Suprapubic skin (tissue), 4 donors: ENCODE measurements around the gene AKAP13.

Experiments
- POLR2A ChIP-seq, 2 donors: fragments of 450-650 bp; IDR thresholded peaks; one replicate each; pipeline ENCODE4 v1.6.1; 2017; ENCODE audit warnings: antibody characterized with exemption in 2 of 2, mild to moderate bottlenecking in 2 of 2, moderate library complexity in 2 of 2
- POLR2AphosphoS5 ChIP-seq, 3 donors: sonication (generic); formaldehyde crosslinking; IDR thresholded peaks; one replicate each; pipeline ENCODE4 v1.6.1; 2017; ENCODE audit warnings: antibody characterized with exemption in 3 of 3
- TF ChIP-seq, protein P1 (sequence below), 2 donors: fragments of 200-600 bp in 1 of 2; fragments of 450-650 bp in 1 of 2; sonication (generic) in 1 of 2; IDR thresholded peaks; one replicate each; pipeline ENCODE4 v1.5.1; 2016 to 2019; ENCODE audit warnings: antibody characterized with exemption in 2 of 2, mild to moderate bottlenecking in 1 of 2, moderate library complexity in 1 of 2

- TF ChIP-seq, protein P1, sequence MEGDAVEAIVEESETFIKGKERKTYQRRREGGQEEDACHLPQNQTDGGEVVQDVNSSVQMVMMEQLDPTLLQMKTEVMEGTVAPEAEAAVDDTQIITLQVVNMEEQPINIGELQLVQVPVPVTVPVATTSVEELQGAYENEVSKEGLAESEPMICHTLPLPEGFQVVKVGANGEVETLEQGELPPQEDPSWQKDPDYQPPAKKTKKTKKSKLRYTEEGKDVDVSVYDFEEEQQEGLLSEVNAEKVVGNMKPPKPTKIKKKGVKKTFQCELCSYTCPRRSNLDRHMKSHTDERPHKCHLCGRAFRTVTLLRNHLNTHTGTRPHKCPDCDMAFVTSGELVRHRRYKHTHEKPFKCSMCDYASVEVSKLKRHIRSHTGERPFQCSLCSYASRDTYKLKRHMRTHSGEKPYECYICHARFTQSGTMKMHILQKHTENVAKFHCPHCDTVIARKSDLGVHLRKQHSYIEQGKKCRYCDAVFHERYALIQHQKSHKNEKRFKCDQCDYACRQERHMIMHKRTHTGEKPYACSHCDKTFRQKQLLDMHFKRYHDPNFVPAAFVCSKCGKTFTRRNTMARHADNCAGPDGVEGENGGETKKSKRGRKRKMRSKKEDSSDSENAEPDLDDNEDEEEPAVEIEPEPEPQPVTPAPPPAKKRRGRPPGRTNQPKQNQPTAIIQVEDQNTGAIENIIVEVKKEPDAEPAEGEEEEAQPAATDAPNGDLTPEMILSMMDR (IDR thresholded peaks at IDR 0.05), result no peak
- TF ChIP-seq POLR2AphosphoS5 (IDR thresholded peaks at IDR 0.05) (no peak), POLR2A (IDR thresholded peaks at IDR 0.05) (no peak)
Measured at GRCh38 chr15:85600001-85600400, 219.6 kb downstream of the AKAP13 start.
